Colon (tissue), 2 donors: ENCODE data around the gene RNF180.
"Not testable (repeated sequence)": the region's sequence is repeated elsewhere in the genome, so short reads cannot be mapped to it uniquely, and the experiment has no call there.

Experiments used
- FAIRE-seq: peaks from 2 replicates; lab custom pipeline; 2012; peaks lifted over from hg19 to GRCh38; lab: Jason Lieb, UNC
- donor health status: control.
- donor health status: control.

RNF180 gene

GRCh38 chr5:64180661-64181343, 15.2 kb downstream of the RNF180 start:
- no peak for FAIRE-seq

- FAIRE-seq, result no peak
These were observed 15.8 kb downstream of the RNF180 start for GRCh38 chr5:64181440-64181839.

- no peak for FAIRE-seq
These were observed 18.3 kb downstream of the RNF180 start for GRCh38 chr5:64183956-64184355.

GRCh38 chr5:64184832-64185231, 19.2 kb downstream of the RNF180 start:
- FAIRE-seq, result no peak

- no peak for FAIRE-seq
These were observed 23.1 kb downstream of the RNF180 start for GRCh38 chr5:64188776-64189175.

GRCh38 chr5:64190562-64191306, 25.1 kb downstream of the RNF180 start:
- no peak for FAIRE-seq

GRCh38 chr5:64195981-64196380, 30.3 kb downstream of the RNF180 start:
- no peak for FAIRE-seq

- no peak for FAIRE-seq
These were observed 33.8 kb downstream of the RNF180 start for GRCh38 chr5:64199425-64199824.

- no peak for FAIRE-seq
These were observed 36.4 kb downstream of the RNF180 start for GRCh38 chr5:64201996-64202395.

- FAIRE-seq, result no peak
These were observed 41.0 kb downstream of the RNF180 start for GRCh38 chr5:64206653-64207052.

GRCh38 chr5:64207978-64208377, 42.3 kb downstream of the RNF180 start:
- no peak for FAIRE-seq

- FAIRE-seq, result no peak
These were observed 43.7 kb downstream of the RNF180 start for GRCh38 chr5:64209353-64209752.

GRCh38 chr5:64210866-64211265, 45.2 kb downstream of the RNF180 start:
- no peak for FAIRE-seq

GRCh38 chr5:64213011-64213410, 47.4 kb downstream of the RNF180 start:
- FAIRE-seq, result no peak

- FAIRE-seq, result no peak
These were observed 47.9 kb downstream of the RNF180 start for GRCh38 chr5:64213531-64213930.

GRCh38 chr5:64214132-64214531, 48.5 kb downstream of the RNF180 start:
- FAIRE-seq, result no peak

- FAIRE-seq, result no peak
These were observed 56.3 kb downstream of the RNF180 start for GRCh38 chr5:64221911-64222310.

GRCh38 chr5:64225286-64225981, 59.8 kb downstream of the RNF180 start:
- FAIRE-seq, result not testable (repeated sequence)

GRCh38 chr5:64227131-64227537, 61.5 kb downstream of the RNF180 start:
- not testable (repeated sequence) for FAIRE-seq

- FAIRE-seq, result no peak
These were observed 63.6 kb downstream of the RNF180 start for GRCh38 chr5:64229163-64229774.

GRCh38 chr5:64260756-64261155, 95.1 kb downstream of the RNF180 start:
- FAIRE-seq, result no peak

- FAIRE-seq, result no peak
These were observed 103.5 kb downstream of the RNF180 start for GRCh38 chr5:64269164-64269563.

- FAIRE-seq, result no peak
These were observed 107.6 kb downstream of the RNF180 start for GRCh38 chr5:64273276-64273675.
